GM23338 (cell line): Measurements from ENCODE around the gene ANKRD37. TPM values are rescaled to one million over a fixed set of nuclear protein-coding genes. Genes with fewer than 3 reads are reported as not detected.

Experiments used
- ATAC-seq: fragments of 200-7000 bp; cut with Tn5 transposase; 3 replicates; pipeline ENCODE4 v1.9.1; 2020
- DNase-seq: peaks from one replicate; pipeline ENCODE4 v3.0.0-alpha.2; 2015; ENCODE audit warnings: low spot score
- H2AFZ ChIP-seq: fragments of 200-600 bp; sonication (generic); 2 replicates; pipeline ENCODE4 v1.8.0; 2016; ENCODE audit warnings: antibody characterized with exemption, mild to moderate bottlenecking, moderate library complexity
- H3F3A ChIP-seq: fragments of 200-600 bp; sonication (generic); replicated peaks from 2 replicates; pipeline ENCODE4 v1.8.0; 2017; ENCODE audit warnings: antibody characterized with exemption, mixed run types, low read depth
- H3K27ac ChIP-seq: fragments of 200-600 bp; sonication (generic); 2 replicates; pipeline ENCODE4 v1.6.1; 2016; ENCODE audit warnings: low read depth
- H3K27me3 ChIP-seq: fragments of 200-600 bp; sonication (generic); 2 replicates; pipeline ENCODE4 v1.8.0; 2016; ENCODE audit warnings: mild to moderate bottlenecking, mixed run types, moderate library complexity; ENCODE audit not compliant: insufficient read depth
- H3K36me3 ChIP-seq: fragments of 200-600 bp; sonication (generic); 2 replicates; pipeline ENCODE4 v1.8.0; 2016; ENCODE audit warnings: mild to moderate bottlenecking; ENCODE audit not compliant: insufficient read depth
- H3K4me1 ChIP-seq: fragments of 200-600 bp; sonication (generic); 2 replicates; pipeline ENCODE4 v1.8.0; 2016; ENCODE audit warnings: mild to moderate bottlenecking, moderate library complexity; ENCODE audit not compliant: insufficient read depth
- H3K4me2 ChIP-seq: fragments of 200-600 bp; sonication (generic); 2 replicates; pipeline ENCODE4 v1.7.1; 2017; ENCODE audit warnings: mixed run types
- H3K4me3 ChIP-seq: fragments of 200-600 bp; sonication (generic); 2 replicates; pipeline ENCODE4 v1.6.1; 2016; ENCODE audit warnings: mixed run types
- H3K79me2 ChIP-seq: fragments of 200-600 bp; sonication (generic); replicated peaks from 2 replicates; pipeline ENCODE4 v1.8.0; 2017; ENCODE audit warnings: mild to moderate bottlenecking; ENCODE audit not compliant: insufficient read depth
- H3K9me2 ChIP-seq: fragments of 200-600 bp; sonication (generic); 2 replicates; pipeline ENCODE4 v1.8.0; 2017; ENCODE audit not compliant: insufficient read depth
- H4K20me1 ChIP-seq: fragments of 200-600 bp; sonication (generic); replicated peaks from 2 replicates; pipeline ENCODE4 v1.8.0; 2017; ENCODE audit warnings: mild to moderate bottlenecking; ENCODE audit not compliant: insufficient read depth
- H3K27ac Mint-ChIP-seq: 2 replicates; pipeline ENCODE4 v1.8.0; 2020; ENCODE audit warnings: inconsistent platforms, mild to moderate bottlenecking, moderate library complexity, mixed read lengths
- H3K27me3 Mint-ChIP-seq: 3 replicates; pipeline ENCODE4 v1.8.0; 2022; ENCODE audit warnings: low read depth, mild to moderate bottlenecking, moderate library complexity, mixed read lengths, inconsistent platforms; ENCODE audit not compliant: insufficient read depth, poor library complexity
- H3K36me3 Mint-ChIP-seq: 3 replicates; pipeline ENCODE4 v1.8.0; 2021; ENCODE audit warnings: low read depth, mild to moderate bottlenecking, inconsistent platforms, moderate library complexity, mixed read lengths
- H3K4me1 Mint-ChIP-seq: 3 replicates; pipeline ENCODE4 v1.8.0; 2020; ENCODE audit warnings: mild to moderate bottlenecking, inconsistent platforms, mixed read lengths
- H3K4me3 Mint-ChIP-seq: 3 replicates; pipeline ENCODE4 v1.8.0; 2021; ENCODE audit warnings: moderate library complexity, mild to moderate bottlenecking, inconsistent platforms, mixed read lengths
- H3K9me3 Mint-ChIP-seq: 3 replicates; pipeline ENCODE4 v1.8.0; 2020; ENCODE audit warnings: moderate library complexity, mild to moderate bottlenecking, inconsistent platforms, mixed read lengths
- CREB1 ChIP-seq: fragments of 250-450 bp; sonication (Bioruptor Pico); IDR thresholded peaks from 2 replicates; pipeline ENCODE4 v1.5.0; 2020; ENCODE audit warnings: low read depth, mild to moderate bottlenecking, moderate library complexity
- EZH2 ChIP-seq: fragments of 200-600 bp; sonication (generic); IDR thresholded peaks from one replicate; pipeline ENCODE4 v1.8.0; 2017; ENCODE audit warnings: antibody characterized with exemption, mild to moderate bottlenecking, low read depth; ENCODE audit not compliant: unreplicated experiment
- EZH2phosphoT487 ChIP-seq: fragments of 200-600 bp; sonication (generic); IDR thresholded peaks from one replicate; pipeline ENCODE4 v1.8.1; 2018; ENCODE audit warnings: antibody characterized with exemption; ENCODE audit not compliant: unreplicated experiment
- NANOG ChIP-seq: IDR thresholded peaks from 2 replicates; pipeline ENCODE4 v1.6.1; 2016; ENCODE audit warnings: antibody characterized with exemption, borderline replicate concordance
- POLR2AphosphoS5 ChIP-seq: IDR thresholded peaks from 2 replicates; pipeline ENCODE4 v1.6.1; 2016; ENCODE audit warnings: antibody characterized with exemption, low read depth
- REST ChIP-seq: IDR thresholded peaks from one replicate; pipeline ENCODE4 v1.6.1; 2018; ENCODE audit warnings: antibody characterized with exemption; ENCODE audit not compliant: unreplicated experiment
- STAT1 ChIP-seq: IDR thresholded peaks from one replicate; pipeline ENCODE4 v1.6.1; 2016; ENCODE audit warnings: antibody characterized with exemption; ENCODE audit not compliant: unreplicated experiment
- ZNF114 ChIP-seq: fragments of 250-450 bp; sonication (Bioruptor Pico); IDR thresholded peaks from 2 replicates; pipeline ENCODE4 v1.5.0; 2020; ENCODE audit warnings: mild to moderate bottlenecking, moderate library complexity
- ZNF331 ChIP-seq: fragments of 250-450 bp; sonication (Bioruptor Pico); IDR thresholded peaks from 2 replicates; pipeline ENCODE4 v1.5.0; 2020; ENCODE audit warnings: low read depth, mild to moderate bottlenecking, moderate library complexity
- polyA plus RNA-seq: library from polyadenylated mRNA; unstranded; fragments of >200 nt; fragmentation: Nextera tagmentation; extraction: Ambion mirVana; gene quantifications from 2 replicates; pipeline ENCODE4 v1.2.1, GENCODE V29; 2016
- total RNA-seq: library from RNA; depleted of rRNA; stranded (reverse); fragments of >200 nt; shearing (Covaris generic); gene quantifications from 2 replicates; pipeline ENCODE4 v1.2.3, GENCODE V29; 2014

The ANKRD37 gene
- total and polyA plus RNA-seq, 2 experiments from 2014 or later = 1.8 to 4.9 TPM

GRCh38 chr4:185435466-185435865 lies 38.8 kb downstream of the ANKRD37 start:
- no peak overlapping the region for H3K4me3 ChIP-seq
- H4K20me1 ChIP-seq = no peaks in the 10 kb centered on the region
- H3K36me3 Mint-ChIP-seq = no peaks in the 10 kb centered on the region

GRCh38 chr4:185437809-185438208 lies 41.2 kb downstream of the ANKRD37 start:
- Histone ChIP-seq H3K4me3 (no peak overlapping the region), H3K4me2 (no peak overlapping the region), H3K79me2 (no peaks in the 10 kb centered on the region), H4K20me1 (no peaks in the 10 kb centered on the region), H3K4me1 (no peaks in the 10 kb centered on the region), H3K36me3 (no peaks in the 10 kb centered on the region), H2AFZ (no peak overlapping the region), H3K27ac (no peak overlapping the region), H3K27me3 (no peaks in the 10 kb centered on the region), H3K9me2 (no peaks in the 10 kb centered on the region), H3F3A (no peaks in the 10 kb centered on the region)
- Mint-ChIP-seq H3K27me3 (no peaks in the 10 kb centered on the region), H3K27ac (no peak overlapping the region), H3K4me3 (no peak overlapping the region), H3K36me3 (no peaks in the 10 kb centered on the region), H3K4me1 (no peaks in the 10 kb centered on the region), H3K9me3 (no peaks in the 10 kb centered on the region)
- ATAC-seq = no peak
- no peak for DNase-seq
- TF ChIP-seq EZH2phosphoT487 (no peak), POLR2AphosphoS5 (no peak), NANOG (no peak), REST (no peak), ZNF114 (no peak)

More at GRCh38 chr4:185435466-185435865, 38.8 kb downstream of the ANKRD37 start:
- Histone ChIP-seq H3F3A (no peaks in the 10 kb centered on the region), H3K36me3 (no peaks in the 10 kb centered on the region), H3K79me2 (no peaks in the 10 kb centered on the region), H3K27ac (no peak overlapping the region), H2AFZ (no peak overlapping the region), H3K4me2 (no peak overlapping the region), H3K27me3 (no peaks in the 10 kb centered on the region), H3K4me1 (no peaks in the 10 kb centered on the region), H3K9me2 (no peaks in the 10 kb centered on the region)
- no peak for TF ChIP-seq REST
- no peak for TF ChIP-seq CREB1 (CRISPR knock-in tag)
- TF ChIP-seq EZH2 = no peak
- TF ChIP-seq NANOG = no peak
- no peak for TF ChIP-seq ZNF331 (CRISPR knock-in tag)
- TF ChIP-seq STAT1 = no peak
- ATAC-seq (no peak), DNase-seq (no peak)
- Mint-ChIP-seq H3K9me3 (no peaks in the 10 kb centered on the region), H3K27me3 (no peaks in the 10 kb centered on the region), H3K27ac (no peak overlapping the region), H3K4me1 (no peaks in the 10 kb centered on the region), H3K4me3 (no peak overlapping the region)
